ENCODE results near the gene USP32.

GRCh38 chr17:60129164-60129563 lies 262.8 kb downstream of the USP32 start:
- TF ChIP-seq, protein P1, sequence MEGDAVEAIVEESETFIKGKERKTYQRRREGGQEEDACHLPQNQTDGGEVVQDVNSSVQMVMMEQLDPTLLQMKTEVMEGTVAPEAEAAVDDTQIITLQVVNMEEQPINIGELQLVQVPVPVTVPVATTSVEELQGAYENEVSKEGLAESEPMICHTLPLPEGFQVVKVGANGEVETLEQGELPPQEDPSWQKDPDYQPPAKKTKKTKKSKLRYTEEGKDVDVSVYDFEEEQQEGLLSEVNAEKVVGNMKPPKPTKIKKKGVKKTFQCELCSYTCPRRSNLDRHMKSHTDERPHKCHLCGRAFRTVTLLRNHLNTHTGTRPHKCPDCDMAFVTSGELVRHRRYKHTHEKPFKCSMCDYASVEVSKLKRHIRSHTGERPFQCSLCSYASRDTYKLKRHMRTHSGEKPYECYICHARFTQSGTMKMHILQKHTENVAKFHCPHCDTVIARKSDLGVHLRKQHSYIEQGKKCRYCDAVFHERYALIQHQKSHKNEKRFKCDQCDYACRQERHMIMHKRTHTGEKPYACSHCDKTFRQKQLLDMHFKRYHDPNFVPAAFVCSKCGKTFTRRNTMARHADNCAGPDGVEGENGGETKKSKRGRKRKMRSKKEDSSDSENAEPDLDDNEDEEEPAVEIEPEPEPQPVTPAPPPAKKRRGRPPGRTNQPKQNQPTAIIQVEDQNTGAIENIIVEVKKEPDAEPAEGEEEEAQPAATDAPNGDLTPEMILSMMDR (conservative IDR thresholded peaks at IDR 0.05; ENCODE audit: low read length): no peak
- TF ChIP-seq EZH2phosphoT487 (IDR thresholded peaks at IDR 0.05; ENCODE audit: borderline replicate concordance): no peak

Data from Loucy (cell line).